H1 (cell line): ENCODE data around the gene C19orf53. TPM values are rescaled to one million over a fixed set of nuclear protein-coding genes. Genes with fewer than 3 reads are reported as not detected.

Source experiments
- CTCF ChIA-PET: fragments of 300-600 bp; sonication (Branson Sonifier 250); formaldehyde crosslinking; loops from one replicate; lab custom pipeline; 2021; ENCODE audit not compliant: partially characterized antibody; lab: Charles Lee
- POLR2A ChIA-PET: fragments of 300-600 bp; sonication (Branson Sonifier 250); formaldehyde crosslinking; loops from one replicate; lab custom pipeline; 2021; ENCODE audit warnings: inconsistent platforms; ENCODE audit not compliant: partially characterized antibody; lab: Charles Lee
- DNase-seq, 2 experiments: peaks; one replicate each; pipeline versions ENCODE4 v3.0.0 to v3.0.0-alpha.2; 2010 to 2022; ENCODE audit warnings: low spot score in 2 of 2, low read depth in 1 of 2, mixed read lengths in 1 of 2
- FAIRE-seq: peaks from 2 replicates; lab custom pipeline; 2011; peaks lifted over from hg19 to GRCh38; lab: Jason Lieb, UNC
- H2AFZ ChIP-seq: 2 replicates; pipeline ENCODE4 v1.8.1; 2012; ENCODE audit warnings: low read length, inconsistent platforms
- H2AK5ac ChIP-seq: 2 replicates; pipeline ENCODE4 v1.6.1; 2013; ENCODE audit warnings: low read depth, low read length
- H2BK120ac ChIP-seq: replicated peaks from 2 replicates; pipeline ENCODE3; 2013; ENCODE audit warnings: low read depth, low read length, inconsistent platforms
- H2BK12ac ChIP-seq: 2 replicates; pipeline ENCODE4 v1.6.1; 2013; ENCODE audit warnings: low read depth, low read length
- H2BK15ac ChIP-seq: 2 replicates; pipeline ENCODE4 v1.6.1; 2013; ENCODE audit warnings: low read length
- H2BK20ac ChIP-seq: 2 replicates; pipeline ENCODE4 v1.6.1; 2013; ENCODE audit warnings: low read length
- H2BK5ac ChIP-seq: 2 replicates; pipeline ENCODE4 v1.6.1; 2013; ENCODE audit warnings: low read depth, low read length
- H3K14ac ChIP-seq: 2 replicates; pipeline ENCODE4 v1.6.1; 2013; ENCODE audit warnings: inconsistent platforms; ENCODE audit not compliant: insufficient read length
- H3K18ac ChIP-seq: 2 replicates; pipeline ENCODE4 v1.6.1; 2013; ENCODE audit warnings: low read length; ENCODE audit errors: extremely low read depth
- H3K23ac ChIP-seq: 2 replicates; pipeline ENCODE4 v1.6.1; 2013; ENCODE audit warnings: inconsistent platforms; ENCODE audit not compliant: insufficient read length
- H3K23me2 ChIP-seq: 2 replicates; pipeline ENCODE4 v1.6.1; 2013; ENCODE audit warnings: low read depth, low read length
- H3K27ac ChIP-seq: 2 replicates; pipeline ENCODE4 v1.6.1; 2011; ENCODE audit warnings: low read depth, low read length, inconsistent platforms
- H3K27me3 ChIP-seq, 4 experiments: replicated peaks in 1 of 4; 1 replicate in 1 of 4; 2 replicates in 3 of 4; pipeline versions ENCODE4 v1.6.1 to v1.8.1; 2011 to 2013; ENCODE audit warnings: low read length in 3 of 4, mild to moderate bottlenecking in 3 of 4, inconsistent platforms in 2 of 4, mixed read lengths in 2 of 4, moderate library complexity in 1 of 4; ENCODE audit not compliant: control insufficient read depth in 3 of 4, insufficient read depth in 3 of 4; ENCODE audit errors: extremely low read depth in 1 of 4
- H3K36me3 ChIP-seq, 4 experiments: 2 replicates each; pipeline versions ENCODE4 v1.6.1 to v1.8.1; 2011 to 2013; ENCODE audit warnings: mild to moderate bottlenecking in 4 of 4, low read length in 3 of 4, moderate library complexity in 2 of 4, control low read depth in 1 of 4, inconsistent platforms in 1 of 4; ENCODE audit not compliant: insufficient read depth in 4 of 4, control insufficient read depth in 2 of 4
- H3K4ac ChIP-seq: replicated peaks from 2 replicates; pipeline ENCODE3; 2013; ENCODE audit warnings: low read length, low read depth, mixed read lengths, inconsistent platforms; ENCODE audit not compliant: insufficient read length
- H3K4me1 ChIP-seq, 4 experiments: replicated peaks in 1 of 4; 1 replicate in 1 of 4; 2 replicates in 3 of 4; pipeline versions ENCODE4 v1.6.1 to v1.8.1; 2011 to 2013; ENCODE audit warnings: low read length in 3 of 4, inconsistent platforms in 2 of 4, mixed read lengths in 1 of 4; ENCODE audit not compliant: insufficient read depth in 4 of 4, control insufficient read depth in 3 of 4
- H3K4me2 ChIP-seq, 2 experiments: 2 replicates each; pipeline versions ENCODE4 v1.6.1 to v1.8.1; 2011 to 2013; ENCODE audit warnings: low read depth in 2 of 2, low read length in 2 of 2, control low read depth in 1 of 2, inconsistent platforms in 1 of 2, mild to moderate bottlenecking in 1 of 2; ENCODE audit not compliant: insufficient read depth in 1 of 2
- H3K4me3 ChIP-seq, 4 experiments: fragments of 200-600, 300-600 bp in 1 of 4; sonication (generic), shearing (Covaris generic), sonication (Bioruptor Twin) in 1 of 4; 2 replicates each; pipeline versions ENCODE4 v1.5.1 to v1.8.1; 2011 to 2016; ENCODE audit warnings: low read length in 4 of 4, low read depth in 3 of 4, control low read depth in 2 of 4, inconsistent platforms in 2 of 4, mild to moderate bottlenecking in 2 of 4, mixed read lengths in 1 of 4, moderate library complexity in 1 of 4; ENCODE audit not compliant: insufficient read depth in 2 of 4; ENCODE audit errors: extremely low read depth in 1 of 4
- H3K56ac ChIP-seq: replicated peaks from 2 replicates; pipeline ENCODE3; 2013; ENCODE audit warnings: low read depth, mild to moderate bottlenecking, mixed read lengths, low read length, inconsistent platforms; ENCODE audit not compliant: insufficient read length
- H3K79me1 ChIP-seq: 2 replicates; pipeline ENCODE4 v1.6.1; 2013; ENCODE audit warnings: low read depth, low read length, control low read depth
- H3K79me2 ChIP-seq, 2 experiments: 2 replicates each; pipeline versions ENCODE4 v1.6.1 to v1.8.1; 2012 to 2013; ENCODE audit warnings: low read length in 2 of 2, mild to moderate bottlenecking in 2 of 2, inconsistent platforms in 1 of 2; ENCODE audit not compliant: insufficient read depth in 2 of 2, control insufficient read depth in 1 of 2
- H3K9ac ChIP-seq, 4 experiments: replicated peaks in 1 of 4; 1 replicate in 1 of 4; 2 replicates in 3 of 4; pipeline versions ENCODE4 v1.6.1 to v1.8.1; 2011 to 2013; ENCODE audit warnings: low read depth in 3 of 4, low read length in 3 of 4, control low read depth in 2 of 4, mild to moderate bottlenecking in 2 of 4, moderate library complexity in 2 of 4, inconsistent platforms in 1 of 4; ENCODE audit errors: extremely low read depth in 1 of 4
- H3K9me3 ChIP-seq, 2 experiments: 2 replicates each; pipeline versions ENCODE4 v1.6.1 to v1.8.1; 2012 to 2013; ENCODE audit warnings: mild to moderate bottlenecking in 2 of 2, moderate library complexity in 2 of 2, control low read depth in 1 of 2, inconsistent platforms in 1 of 2, low read depth in 1 of 2, low read length in 1 of 2, mixed read lengths in 1 of 2; ENCODE audit not compliant: insufficient read depth in 2 of 2
- H4K20me1 ChIP-seq, 2 experiments: replicated peaks in 1 of 2; 2 replicates each; pipeline versions ENCODE3 to v1.8.1; 2011 to 2013; ENCODE audit warnings: inconsistent platforms in 2 of 2, low read length in 2 of 2, mild to moderate bottlenecking in 1 of 2; ENCODE audit not compliant: insufficient read depth in 2 of 2, control insufficient read depth in 1 of 2
- H4K5ac ChIP-seq: 2 replicates; pipeline ENCODE4 v1.6.1; 2013; ENCODE audit warnings: low read length, low read depth, mixed read lengths, inconsistent platforms; ENCODE audit not compliant: insufficient read length
- H4K8ac ChIP-seq: 2 replicates; pipeline ENCODE4 v1.8.0; 2013; ENCODE audit warnings: mild to moderate bottlenecking, moderate library complexity, low read length, inconsistent platforms; ENCODE audit not compliant: insufficient read depth; ENCODE audit errors: extremely low read depth
- H4K91ac ChIP-seq: replicated peaks from 2 replicates; pipeline ENCODE3; 2013; ENCODE audit warnings: low read length, mixed read lengths, inconsistent platforms; ENCODE audit not compliant: insufficient read length
- ASH2L ChIP-seq: fragments of 200-600, 300-600 bp; sonication (generic); IDR thresholded peaks from one replicate; pipeline ENCODE4 v1.7.1; 2017; ENCODE audit warnings: low read length
- ATF2 ChIP-seq: IDR thresholded peaks from 2 replicates; pipeline ENCODE4 v1.6.1; 2012; ENCODE audit warnings: low read length, inconsistent platforms
- CREB1 ChIP-seq: IDR thresholded peaks from 2 replicates; pipeline ENCODE4 v1.6.1; 2012; ENCODE audit warnings: inconsistent platforms
- POLR2A ChIP-seq, 2 experiments: IDR thresholded peaks; 1 replicate in 1 of 2; 2 replicates in 1 of 2; pipeline ENCODE4 v1.6.1; 2011; ENCODE audit warnings: low read depth in 2 of 2, low read length in 2 of 2, mild to moderate bottlenecking in 2 of 2; ENCODE audit errors: control extremely low read depth in 1 of 2
- RXRA ChIP-seq: IDR thresholded peaks from 2 replicates; pipeline ENCODE4 v1.6.1; 2011; ENCODE audit warnings: low read depth, mild to moderate bottlenecking, low read length, moderate library complexity; ENCODE audit not compliant: insufficient read depth
- ZNF274 ChIP-seq: IDR thresholded peaks from 2 replicates; pipeline ENCODE4 v1.7.0; 2012; ENCODE audit warnings: low read length, borderline replicate concordance; ENCODE audit errors: extremely low read depth
- WGBS, 2 experiments: shearing (Covaris generic) in 1 of 2; methylation state at CpG; one replicate each; pipeline versions ENCODE4 v1.1.6 to v1.1.7; 2013 to 2015; ENCODE audit warnings: low lambda C conversion rate in 2 of 2, mixed read lengths in 2 of 2, inconsistent platforms in 1 of 2, low coverage in 1 of 2, missing lambda C conversion rate in 1 of 2; ENCODE audit not compliant: insufficient replicate concordance in 2 of 2, insufficient coverage in 1 of 2, insufficient read length in 1 of 2; ENCODE audit errors: extremely low coverage in 1 of 2, missing lambda C conversion rate in 1 of 2; 5-methylcytosine and 5-hydroxymethylcytosine counted together
- polyA plus RNA-seq, 7 experiments: library from polyadenylated mRNA; depleted of rRNA in 3 of 7; stranded (reverse) in 5 of 7; unstranded in 2 of 7; fragments of >200 nt in 5 of 7; fragments of 200-250 nt in 2 of 7; gene quantifications; 1 replicate in 5 of 7; 2 replicates in 1 of 7; 4 replicates in 1 of 7; pipeline versions ENCODE4 v1.2.1 to v1.2.3, GENCODE V29; 2011 to 2013; ENCODE audit warnings: missing spikeins in 2 of 7, mixed read lengths in 2 of 7
- total RNA-seq: library from RNA; stranded (reverse); fragmentation: NEBNext Ultra II Directional; extraction: Animal tissue kit (Norgen Biotek cat#: 25700); gene quantifications from 2 replicates; pipeline ENCODE4 v1.2.1, GENCODE V29; 2021

C19orf53 gene
- total and polyA plus RNA-seq, 2 of the 8 experiments (the other 6 are each of a cell fraction or from before 2014, with no cell fraction given): 104 to 169 TPM

- CTCF ChIA-PET: interaction anchor here (0.6 to 5.7 kb wide), 5 partner anchors 11 to 184 kb away, joined by 3 to 27 read pairs (median 6); no protein-coding TSS in a partner anchor
- no peak for FAIRE-seq
Observed at GRCh38 chr19:13823256-13823655, 49.0 kb downstream of the C19orf53 start.

More at GRCh38 chr19:13823256-13823655, 49.0 kb downstream of the C19orf53 start:
- no peak overlapping the region for H3K27ac ChIP-seq
- H3K27me3 ChIP-seq: no peaks in the 10 kb centered on the region
- TF ChIP-seq ZNF274 (no peak), RXRA (no peak), ATF2 (no peak), ASH2L (no peak), CREB1 (no peak), POLR2A (IDR thresholded peaks at IDR 0.05; ENCODE audit: control extremely low read depth in 1 of 2, low read depth in 2 of 2, low read length in 2 of 2) (no peak)
- no peak overlapping the region for H2BK5ac ChIP-seq
- no peak overlapping the region for H3K14ac ChIP-seq
- no peak overlapping the region for H2BK120ac ChIP-seq
- POLR2A ChIA-PET: interaction anchor here (0.6 to 4.2 kb wide), 5 partner anchors 15 to 41 kb away, joined by 3 to 15 read pairs (median 6); no protein-coding TSS in a partner anchor
- no peak overlapping the region for H4K91ac ChIP-seq
- H3K4me1 ChIP-seq: peaks cover 0 to 4% (median under 1%) of the 10 kb centered on the region in 4 experiments; a peak in 3 of 7 replicates
- H2BK15ac ChIP-seq: no peak overlapping the region
- H4K5ac ChIP-seq: no peak overlapping the region
- no peak for DNase-seq
- H3K4me2 ChIP-seq: no peak overlapping the region
- H2AK5ac ChIP-seq: no peak overlapping the region
- H3K9ac ChIP-seq: no peak overlapping the region
- H2BK12ac ChIP-seq: no peak overlapping the region
- H3K23me2 ChIP-seq: peaks cover 1% of the 10 kb centered on the region; the same call in 1 of the 2 replicates
- no peak overlapping the region for H2BK20ac ChIP-seq
- H3K9me3 ChIP-seq: no peaks in the 10 kb centered on the region
- 95% methylated on average over 8 of the region's 8 CpGs; no CpG with 5 or more reads in 1 of the 2 experiments for WGBS, 2 experiments
- peaks cover 6 to 31% (median 12%) of the 10 kb centered on the region in 4 experiments for H3K36me3 ChIP-seq
- H4K20me1 ChIP-seq: peaks cover 0 to 6% of the 10 kb centered on the region in 2 experiments
- no peak overlapping the region for H3K4me3 ChIP-seq
- no peak overlapping the region for H3K4ac ChIP-seq
- no peak overlapping the region for H2AFZ ChIP-seq
- no peaks in the 10 kb centered on the region for H3K79me2 ChIP-seq
- H3K23ac ChIP-seq: no peak overlapping the region
- H4K8ac ChIP-seq: no peak overlapping the region
- no peak overlapping the region for H3K56ac ChIP-seq
- H3K79me1 ChIP-seq: peaks cover 3% of the 10 kb centered on the region; the same call in 1 of the 2 replicates
- no peak overlapping the region for H3K18ac ChIP-seq
